GM21447 (cell line): ENCODE data around the gene C1orf174.
A peak's percentile ranks its signal among the peaks of the same experiment; 100 is the strongest.

ENCODE experiments used
- ATAC-seq: cut with Tn5 transposase; IDR thresholded peaks from one replicate; pipeline ENCODE4 v1.9.1; 2021; ENCODE audit not compliant: unreplicated experiment

Gene C1orf174

DNA sequence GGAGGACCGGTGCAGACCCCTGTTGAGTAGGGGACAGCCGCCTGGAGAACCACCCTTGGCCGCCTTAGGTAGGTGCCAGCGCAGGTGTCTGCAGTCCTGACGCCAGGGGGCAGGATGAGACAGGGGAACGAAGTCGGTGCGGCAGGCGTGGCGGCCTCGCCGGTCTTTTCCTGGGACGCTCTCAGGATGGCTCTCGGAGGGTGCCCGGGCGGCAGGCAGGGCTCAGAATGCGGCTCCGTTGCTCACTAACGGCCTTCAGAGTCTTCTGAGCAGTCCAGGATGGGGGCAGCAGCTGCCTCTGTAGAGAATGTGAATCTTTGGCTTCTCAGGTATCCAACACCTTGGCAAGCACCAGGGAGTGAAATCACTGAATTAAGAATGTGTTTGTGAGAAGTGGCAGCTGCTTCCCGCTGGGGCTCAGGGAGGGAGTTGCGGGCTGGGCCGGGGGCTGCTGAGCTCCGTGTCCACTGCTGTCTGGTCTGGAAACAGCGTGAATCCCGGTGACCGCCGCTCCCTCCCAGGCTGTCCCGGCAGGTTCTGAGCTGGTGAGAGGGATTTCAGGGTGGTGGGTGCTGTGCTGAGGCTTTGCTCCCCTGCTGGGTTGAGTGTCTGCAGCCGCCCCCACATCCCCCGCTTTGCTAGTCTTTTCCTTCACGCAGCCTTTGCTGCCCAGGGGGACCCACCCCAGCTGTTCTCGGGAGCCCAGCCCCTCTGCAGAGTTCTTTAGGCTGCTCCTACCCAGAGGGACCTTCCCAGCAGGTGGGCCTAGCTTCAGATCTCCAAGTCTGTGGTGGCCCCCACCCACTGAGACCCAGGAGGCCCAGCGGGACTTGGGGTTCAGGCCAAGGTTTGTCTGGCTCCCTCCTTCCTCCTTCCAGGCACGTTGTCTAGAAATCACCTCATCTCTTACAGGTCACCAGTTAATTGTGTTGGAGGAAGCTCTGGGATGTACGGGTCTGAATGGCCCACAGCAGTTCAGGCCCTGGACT, 11.1 kb upstream of the C1orf174 start:
- ATAC-seq = no peak

DNA sequence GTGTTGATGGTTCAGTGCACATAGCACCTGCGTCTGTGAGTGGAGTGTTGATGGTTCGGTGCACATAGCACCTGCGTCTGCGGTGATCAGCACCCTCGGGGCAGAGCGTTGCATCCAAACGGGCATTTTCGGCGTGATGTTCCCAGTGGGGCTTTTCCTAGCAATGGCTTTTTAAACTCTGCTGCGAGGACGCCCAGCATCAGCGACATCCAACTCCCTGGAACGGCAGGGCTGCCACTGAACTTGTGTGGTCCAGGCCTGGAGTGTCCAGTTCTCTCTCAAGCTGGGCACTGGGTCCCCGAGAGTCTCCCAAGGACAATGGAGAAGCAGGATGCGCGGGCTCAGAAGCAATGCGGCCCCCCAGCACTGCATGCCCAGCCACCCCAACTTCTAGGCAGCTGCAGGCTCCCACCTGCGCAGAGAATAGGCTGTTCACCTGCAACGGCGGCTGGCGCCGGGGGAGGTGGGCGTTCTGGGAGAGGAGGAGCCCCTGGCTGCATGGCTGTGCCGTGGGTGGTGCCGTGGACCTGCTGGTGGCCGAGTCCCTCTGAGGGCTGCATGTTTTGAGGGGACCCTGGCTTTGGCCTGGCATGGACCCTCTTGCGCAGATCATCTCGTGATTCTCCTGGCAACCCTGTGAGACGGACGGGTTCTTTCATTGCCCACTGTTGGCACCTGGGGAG, 10.1 kb upstream of the C1orf174 start:
- ATAC-seq = no peak

DNA sequence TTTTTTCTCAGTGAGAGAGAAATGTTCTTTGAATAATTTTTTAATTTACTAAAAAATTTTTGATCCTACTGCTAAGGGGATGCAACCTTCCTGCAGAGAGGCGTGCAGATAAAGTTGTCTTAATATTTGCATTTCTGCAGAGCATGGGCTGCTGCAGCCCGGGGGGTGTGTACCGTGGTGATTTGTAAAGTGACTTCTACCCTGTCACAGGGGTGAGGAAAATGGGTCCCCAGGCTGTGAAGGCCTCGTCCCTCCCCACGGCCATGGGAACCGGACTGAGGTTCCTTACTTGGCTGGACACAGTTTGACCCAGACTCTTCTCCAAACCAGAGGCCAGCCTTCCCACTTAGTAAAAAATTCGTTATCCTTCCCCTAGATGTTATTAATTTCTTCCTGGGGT, 9.5 kb upstream of the C1orf174 start:
- ATAC-seq = no peak

DNA sequence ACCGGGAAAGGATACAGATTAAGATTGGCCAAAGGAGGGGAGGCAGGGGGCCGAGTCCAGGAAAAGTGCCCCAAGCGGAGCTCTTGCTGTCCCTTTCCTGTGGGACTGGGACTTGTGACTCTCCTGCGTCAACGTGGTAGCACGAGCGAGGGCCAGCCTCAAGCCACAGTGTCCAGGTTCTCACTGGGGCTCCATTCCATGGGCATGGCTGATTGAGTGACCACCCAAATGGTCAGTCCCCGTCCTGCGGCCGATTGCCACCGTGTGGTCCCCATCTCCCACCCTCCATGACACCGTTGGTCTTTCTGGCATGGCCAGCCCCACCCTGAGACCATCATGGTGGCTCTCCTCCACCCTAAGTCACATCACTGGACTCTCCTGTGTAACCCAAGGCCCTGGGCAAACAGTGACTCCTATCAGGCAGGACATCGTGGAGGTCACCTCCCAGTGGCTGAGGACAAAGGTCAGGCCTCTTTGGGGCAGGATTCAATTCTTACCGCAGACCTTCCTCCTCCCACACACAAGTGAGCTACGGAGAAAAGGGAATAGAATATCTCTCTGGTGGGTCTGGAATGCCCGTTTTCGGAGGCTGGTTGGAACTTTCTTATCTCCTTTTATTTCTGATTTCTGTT, 8.9 kb upstream of the C1orf174 start:
- no peak for ATAC-seq

DNA sequence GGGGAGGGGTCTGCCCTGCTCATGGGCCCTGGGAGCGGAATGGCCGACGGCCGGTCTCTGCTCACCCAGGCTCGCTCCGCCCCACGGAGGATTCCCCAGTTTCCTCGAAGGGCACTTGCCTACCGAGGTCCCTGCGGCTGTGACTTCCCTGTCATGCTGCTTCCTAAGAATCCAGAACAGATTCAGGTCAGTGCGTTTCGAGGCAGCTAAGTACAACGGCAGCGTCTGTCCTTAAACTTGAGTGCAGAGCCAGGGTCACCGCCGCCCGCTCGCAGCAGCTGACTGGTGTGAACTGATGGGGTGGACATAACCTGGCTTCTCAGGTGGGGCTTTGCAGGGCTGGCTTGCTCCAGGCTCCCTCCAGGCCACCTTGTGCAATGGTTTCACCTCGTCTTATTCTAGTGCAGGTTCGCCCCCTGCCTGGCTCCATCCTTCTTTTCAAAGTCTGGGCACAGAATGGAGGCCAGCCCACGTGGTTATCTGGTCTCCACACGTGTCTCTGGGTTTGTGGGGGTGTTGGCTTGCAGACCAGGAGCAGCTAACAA, 7.6 kb upstream of the C1orf174 start:
- ATAC-seq = no peak

DNA sequence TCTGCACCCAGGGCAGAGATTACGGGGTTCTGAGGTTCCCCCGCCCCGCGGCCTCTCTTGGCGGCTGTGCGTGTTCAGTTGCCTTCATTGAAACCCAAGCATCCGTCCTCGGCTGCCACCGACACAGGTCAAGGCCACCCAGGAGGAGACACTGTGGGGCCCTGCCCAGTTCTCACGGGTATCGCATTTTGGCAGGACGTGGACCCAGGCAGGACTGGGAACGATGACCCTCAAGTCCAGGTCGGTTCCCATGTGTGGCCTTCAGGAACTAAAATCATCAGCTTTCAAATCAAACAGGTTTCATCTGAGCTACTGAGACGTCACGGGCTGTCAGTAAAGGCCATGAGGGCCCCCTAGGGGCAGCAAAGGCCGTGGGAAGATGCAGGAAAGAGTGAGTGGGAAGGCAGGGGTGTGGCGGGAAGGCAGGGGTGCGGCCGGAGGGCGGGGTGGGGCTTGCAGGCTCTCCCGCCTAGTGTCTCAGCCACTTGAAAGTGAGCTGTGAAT, 7.0 kb upstream of the C1orf174 start:
- ATAC-seq = no peak

DNA sequence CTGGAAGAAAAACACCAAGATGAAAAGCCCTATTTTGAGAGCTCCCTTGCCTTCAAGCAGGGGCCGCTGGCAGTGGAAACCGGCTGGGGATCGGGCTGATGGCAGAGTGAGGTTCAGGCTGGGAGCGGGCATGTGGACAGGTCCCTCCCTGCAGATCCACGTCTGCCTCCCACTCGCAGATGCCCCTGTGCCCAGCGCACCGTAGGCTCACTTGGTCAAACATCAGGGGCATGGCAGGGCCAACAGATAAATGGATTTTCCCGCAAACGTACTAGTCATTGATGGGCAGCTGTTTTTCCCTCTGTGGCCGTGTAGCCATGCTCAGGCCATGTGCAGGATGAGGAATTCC, 6.6 kb upstream of the C1orf174 start:
- no peak for ATAC-seq

DNA sequence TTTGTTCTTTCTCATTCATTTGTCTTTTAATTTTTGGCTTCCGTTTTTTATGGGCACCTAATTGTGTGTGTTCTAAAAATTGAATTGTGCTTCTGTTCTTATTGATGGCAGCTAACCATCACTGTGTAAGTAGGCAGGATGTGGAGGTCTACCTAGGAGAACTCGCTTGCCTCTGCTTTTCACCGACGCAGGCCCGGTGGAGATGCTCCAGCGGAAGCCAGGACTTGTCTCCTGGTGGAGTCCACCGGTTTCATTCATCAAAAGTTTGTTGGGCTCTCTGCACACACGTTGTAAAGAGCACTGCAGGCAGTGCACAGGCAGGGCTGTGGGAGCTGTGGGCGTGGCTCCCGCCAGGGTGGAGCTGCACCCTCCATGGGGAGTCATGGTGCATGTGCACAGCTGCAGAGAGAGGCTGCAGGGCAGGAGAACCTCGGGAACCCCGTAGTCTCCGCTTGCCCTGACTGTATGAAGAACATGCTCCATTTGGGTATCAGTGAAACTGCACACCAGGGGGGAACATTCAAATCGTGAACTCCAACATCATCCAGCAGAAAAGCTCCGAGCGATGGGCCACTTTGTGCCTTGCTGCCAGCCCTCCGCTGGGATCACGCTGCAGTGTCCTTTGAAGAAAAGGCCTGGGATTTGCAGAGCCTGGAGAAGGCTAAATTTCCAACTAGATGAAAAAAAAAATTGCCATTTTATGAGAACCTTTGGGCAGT, 6.0 kb upstream of the C1orf174 start:
- ATAC-seq = no peak

DNA sequence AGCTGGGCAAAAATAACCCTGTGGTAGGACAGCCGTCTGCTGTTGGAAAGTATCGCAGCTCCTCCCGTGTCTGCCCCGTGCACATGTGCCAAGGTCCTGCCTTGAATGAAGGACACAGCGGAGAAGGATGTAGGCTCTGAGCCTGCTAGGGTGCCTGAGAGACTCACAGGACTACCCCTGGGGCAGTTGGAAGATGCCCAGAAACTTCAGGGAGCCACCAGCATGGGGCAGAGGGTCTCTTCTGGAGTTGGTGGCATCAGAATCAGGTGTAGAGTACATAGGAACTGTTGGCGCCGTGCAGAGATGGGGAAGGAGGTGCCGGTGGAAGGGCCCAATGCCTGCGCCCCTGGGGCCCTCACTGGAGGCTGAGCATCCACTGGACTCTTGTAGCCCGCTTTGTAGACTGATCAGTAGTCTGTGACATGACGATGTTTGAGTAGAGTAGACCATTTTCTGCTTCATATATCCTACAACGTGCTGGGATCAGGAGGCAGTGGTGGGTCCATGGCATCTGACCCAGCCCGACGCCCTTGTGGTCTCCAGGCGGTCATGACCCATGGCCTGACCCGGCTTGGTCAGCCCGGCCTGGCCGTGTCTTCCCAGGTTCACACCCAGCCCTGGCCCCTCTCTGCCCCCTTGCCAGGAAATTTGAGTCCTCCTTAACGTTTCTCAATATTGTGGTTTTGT, 5.3 kb upstream of the C1orf174 start:
- no peak for ATAC-seq

DNA sequence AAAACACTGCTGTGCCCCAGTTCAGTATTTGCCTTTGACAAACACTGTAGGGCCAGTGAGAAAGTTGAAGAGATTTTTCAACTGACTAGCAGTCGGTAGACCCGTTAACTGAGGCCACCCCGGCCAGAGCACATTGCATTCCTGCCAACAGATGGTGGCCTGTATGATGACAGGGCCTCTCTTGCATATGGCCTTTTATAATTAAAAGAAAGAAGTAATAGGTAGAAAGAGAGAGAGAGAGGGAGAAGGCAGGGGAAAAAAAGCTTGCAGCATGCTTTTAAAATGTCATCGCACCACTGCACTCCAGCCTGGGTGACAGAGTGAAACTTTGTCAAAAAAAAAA, 4.7 kb upstream of the C1orf174 start:
- ATAC-seq = no peak

DNA sequence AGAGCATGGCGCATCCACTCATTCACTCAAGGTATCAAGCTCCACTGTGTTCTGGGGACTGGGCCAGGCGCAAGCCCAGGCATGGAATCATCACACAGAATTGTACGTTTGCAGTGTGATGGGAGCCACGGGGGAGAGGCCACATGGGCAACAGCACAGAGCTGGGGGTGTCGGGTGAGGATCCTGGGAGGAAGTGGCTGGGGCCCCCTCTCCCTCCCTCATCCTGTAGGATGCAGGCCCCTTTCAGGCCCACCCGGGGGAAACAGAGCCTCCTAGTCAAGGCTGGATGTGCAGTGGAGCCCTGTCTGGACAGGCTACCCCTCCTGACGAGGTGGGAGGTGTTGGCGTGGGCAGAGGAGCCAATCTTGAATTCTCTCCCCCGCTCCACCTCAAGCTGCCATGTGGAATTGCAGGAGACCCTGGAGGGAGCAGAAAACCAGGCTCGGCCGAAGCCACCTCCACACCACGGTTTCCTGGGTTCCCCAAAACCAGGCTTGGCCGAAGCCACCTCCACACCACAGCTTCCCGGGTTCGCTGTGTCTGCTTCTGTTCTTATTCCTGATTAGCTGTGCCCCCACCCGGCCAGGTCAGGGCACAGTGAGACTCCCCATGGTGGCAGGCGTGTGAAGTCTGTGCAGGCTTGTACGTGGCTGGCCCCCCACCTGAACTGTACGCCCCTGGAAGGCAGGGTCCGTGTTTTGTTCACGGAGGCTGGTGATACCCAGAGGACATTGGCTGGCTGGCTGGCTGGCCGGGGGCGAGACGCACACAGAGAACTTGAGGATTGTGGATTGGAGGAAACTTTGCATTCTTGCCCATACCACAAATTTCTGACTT, 4.2 kb upstream of the C1orf174 start:
- no peak for ATAC-seq

DNA sequence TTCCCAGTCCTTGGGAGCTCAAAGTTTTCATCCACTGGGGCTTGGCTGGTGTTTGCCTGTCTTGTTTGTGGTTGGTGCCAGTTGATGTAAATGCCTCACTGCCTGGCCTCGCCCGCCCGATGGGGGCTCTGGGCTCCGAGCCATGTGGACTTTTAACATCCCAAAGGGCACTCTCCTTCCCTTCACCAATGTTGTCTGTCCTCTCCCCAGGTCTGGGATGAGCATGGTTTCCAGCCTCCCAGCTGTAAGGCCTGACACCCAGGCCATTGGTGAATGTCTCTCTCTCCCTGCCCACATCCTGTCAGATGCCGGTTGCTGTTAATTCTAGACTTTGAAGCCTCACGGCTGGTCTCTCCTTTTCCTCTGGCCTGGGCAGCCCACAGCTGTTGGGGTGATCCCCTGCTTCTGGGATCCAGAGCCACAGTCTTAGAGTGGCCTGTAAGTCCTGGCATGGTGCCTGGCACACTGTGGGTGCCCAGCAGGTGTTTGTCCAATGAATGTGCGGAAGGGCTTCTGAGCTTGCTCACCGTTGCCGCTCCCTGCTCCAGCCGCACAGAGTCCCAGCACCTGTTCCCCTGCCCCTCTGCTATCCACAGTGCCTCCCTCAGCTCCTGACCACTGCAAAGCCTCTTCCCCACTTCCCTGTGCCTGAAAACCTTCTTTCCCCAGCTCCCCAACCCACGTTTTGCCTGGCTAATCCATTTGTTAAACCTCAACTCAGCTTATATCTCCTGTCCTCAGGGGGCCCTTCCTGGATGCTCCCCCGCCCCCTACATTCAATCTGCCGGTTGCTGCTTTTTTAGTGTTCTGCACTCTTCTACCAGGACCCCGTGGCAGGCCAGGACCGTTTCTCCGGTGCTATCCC, 3.3 kb upstream of the C1orf174 start:
- ATAC-seq = no peak

DNA sequence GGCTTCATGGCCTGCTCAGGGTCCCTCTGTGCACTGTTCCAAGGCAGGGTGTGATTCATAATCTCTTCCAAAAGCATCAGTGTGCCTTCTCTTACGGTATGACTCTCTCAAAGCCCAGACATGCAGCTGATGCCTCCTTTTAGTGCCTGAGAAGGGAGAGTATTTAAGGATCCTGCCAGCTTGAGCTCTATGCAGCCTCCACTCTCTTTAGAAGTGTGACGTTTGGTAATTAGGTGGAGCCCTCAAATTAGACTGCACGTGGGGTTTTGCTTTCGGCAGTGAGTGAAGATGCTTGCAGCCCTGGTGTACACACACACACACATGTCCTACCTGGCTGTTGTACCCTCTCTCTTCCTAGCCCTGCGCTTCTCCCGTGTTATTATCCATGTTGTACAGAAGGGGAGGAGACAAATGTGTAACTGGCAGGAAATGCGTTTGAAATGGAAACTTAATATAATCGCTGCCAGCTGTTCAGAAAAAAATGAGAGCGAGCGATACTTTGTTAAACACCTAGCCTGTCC, 2.6 kb upstream of the C1orf174 start:
- ATAC-seq = no peak

DNA sequence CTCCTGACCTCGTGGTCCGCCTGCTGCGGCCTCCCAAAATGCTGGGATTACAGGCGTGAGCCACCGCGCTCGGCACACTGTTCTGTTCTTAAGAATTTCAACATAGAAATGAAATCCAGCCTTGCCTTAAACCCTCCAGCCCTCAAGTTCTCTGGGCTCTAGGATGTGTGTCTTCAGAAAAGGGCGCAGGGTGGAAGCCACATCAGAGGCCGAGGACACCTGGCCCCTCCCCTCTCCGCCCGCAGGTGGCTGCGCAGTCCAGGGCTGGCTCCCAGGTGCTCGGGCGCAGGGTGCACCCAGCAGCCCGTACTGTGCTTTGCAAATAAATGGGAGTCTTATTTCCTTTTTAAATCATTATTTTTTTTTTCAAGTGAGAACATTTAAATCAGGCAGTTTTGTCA, 2.0 kb upstream of the C1orf174 start:
- ATAC-seq = no peak

DNA sequence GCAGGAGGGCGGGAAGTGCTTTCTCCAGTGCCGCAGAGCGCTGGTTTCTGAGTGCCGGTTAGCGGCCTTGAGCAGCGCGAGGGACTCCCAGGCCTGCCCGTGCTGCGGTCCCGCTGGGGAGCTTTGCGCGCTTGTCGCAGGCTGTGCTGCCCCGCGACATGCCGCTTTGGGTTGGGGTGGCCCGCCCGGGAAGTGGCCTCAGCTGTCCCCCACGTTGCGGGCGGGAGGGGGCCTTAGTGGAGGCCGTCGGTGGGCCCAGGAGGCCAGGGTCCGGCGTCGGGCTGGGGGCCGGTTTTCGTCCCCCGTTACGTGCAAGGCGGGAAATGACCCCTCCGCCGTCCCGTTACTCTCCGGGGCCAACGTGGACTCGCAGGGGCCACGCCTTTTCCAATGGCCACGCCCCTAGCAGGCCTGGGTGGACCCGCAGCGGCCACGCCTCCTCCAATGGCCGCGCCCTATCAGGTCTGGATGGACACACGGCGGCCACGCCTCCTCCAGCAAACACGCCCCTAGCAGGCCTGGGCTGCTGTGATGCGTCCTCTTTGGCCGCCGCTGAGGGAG, 977 bp upstream of the C1orf174 start:
- peak; percentile 44 for ATAC-seq

DNA sequence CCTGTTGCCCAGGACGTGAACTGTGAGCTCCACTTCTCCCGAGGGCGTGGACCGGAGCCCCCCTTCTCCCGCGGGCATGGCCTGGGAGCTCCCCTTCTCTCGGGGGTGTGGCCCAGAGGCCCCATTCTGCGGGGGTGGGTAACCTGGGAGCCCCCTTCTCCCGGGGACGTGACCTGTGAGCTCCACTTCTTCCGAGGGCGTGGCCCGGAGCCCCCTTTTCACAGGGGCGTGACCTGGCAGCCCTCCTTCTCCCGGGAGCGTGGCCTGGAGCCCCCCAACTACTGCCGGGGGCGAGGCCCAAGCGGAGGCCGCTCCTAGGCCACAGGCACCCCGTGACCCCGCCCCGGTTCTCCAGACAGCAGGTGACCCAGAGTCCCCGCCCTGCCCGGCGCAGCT, 320 bp downstream of the C1orf174 start:
- ATAC-seq = peak; percentile 3

DNA sequence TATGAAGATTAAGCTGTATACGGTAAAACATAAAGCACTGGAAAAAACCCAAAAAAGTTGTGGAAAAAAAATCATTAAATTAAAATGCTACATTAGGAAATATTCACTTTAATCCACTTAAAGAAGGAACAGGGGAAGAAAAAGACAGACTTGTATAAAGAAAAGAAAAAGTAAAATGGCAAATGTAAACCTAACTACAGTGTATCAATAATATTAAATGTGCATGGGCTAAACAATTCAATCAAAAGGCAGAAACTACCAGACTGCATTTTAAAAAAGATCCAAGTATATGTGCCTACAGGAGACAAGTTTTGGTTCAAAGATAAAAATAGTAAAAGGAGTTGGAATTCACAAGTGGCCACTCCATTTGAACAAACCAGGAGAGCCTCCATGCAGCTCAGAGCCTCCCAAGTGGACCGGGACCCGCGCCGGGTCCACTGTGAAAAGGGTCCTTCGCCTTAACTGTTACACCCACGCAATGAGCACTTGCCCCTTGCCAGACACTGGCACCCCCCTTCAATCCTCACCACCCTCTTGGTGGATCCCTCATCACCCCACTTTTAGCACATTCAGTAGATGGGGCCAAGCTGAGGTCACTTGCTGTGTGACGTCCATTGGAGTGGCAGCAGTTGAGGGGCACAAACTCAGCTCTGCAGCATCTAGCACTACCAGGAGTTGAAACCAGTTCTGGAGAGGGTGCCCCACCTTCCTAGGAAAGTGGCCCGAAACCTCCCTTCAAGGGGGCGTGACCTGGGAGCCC, 898 bp downstream of the C1orf174 start:
- no peak for ATAC-seq

DNA sequence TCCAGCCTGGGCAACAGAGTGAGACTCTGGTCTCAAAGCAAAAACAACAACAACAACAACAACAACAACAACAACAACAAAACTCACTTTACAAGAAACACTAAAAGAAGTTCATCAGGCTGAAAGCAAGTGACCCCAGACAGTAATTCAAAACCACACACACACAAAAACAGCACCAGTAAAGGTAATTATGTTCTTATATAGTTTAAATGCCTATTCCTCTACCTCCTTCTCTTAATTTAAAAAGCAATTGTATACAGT, 1.7 kb downstream of the C1orf174 start:
- no peak for ATAC-seq
